ENCODE results near the gene TMEM221. TPM values are rescaled to one million over a fixed set of nuclear protein-coding genes. Genes with fewer than 3 reads are reported as not detected.

The TMEM221 gene
- total RNA-seq, 1 donor from 2014 or later, result 6.0 TPM

- no peaks in the 10 kb centered on the region for H3K36me3 Mint-ChIP-seq
- no peaks in the 10 kb centered on the region for H3K9me3 Mint-ChIP-seq
- no peak overlapping the region for H3K27ac Mint-ChIP-seq
- DNase-seq (ENCODE audit: low spot score in 2 of 2, unreplicated experiment in 2 of 2), result no peak
- no peak overlapping the region for H3K4me3 Mint-ChIP-seq
- no peaks in the 10 kb centered on the region for H3K27me3 Mint-ChIP-seq (ENCODE audit: low read depth)
- H3K4me1 Mint-ChIP-seq, result peaks cover 8% of the 10 kb centered on the region
- TF ChIP-seq, protein P1, sequence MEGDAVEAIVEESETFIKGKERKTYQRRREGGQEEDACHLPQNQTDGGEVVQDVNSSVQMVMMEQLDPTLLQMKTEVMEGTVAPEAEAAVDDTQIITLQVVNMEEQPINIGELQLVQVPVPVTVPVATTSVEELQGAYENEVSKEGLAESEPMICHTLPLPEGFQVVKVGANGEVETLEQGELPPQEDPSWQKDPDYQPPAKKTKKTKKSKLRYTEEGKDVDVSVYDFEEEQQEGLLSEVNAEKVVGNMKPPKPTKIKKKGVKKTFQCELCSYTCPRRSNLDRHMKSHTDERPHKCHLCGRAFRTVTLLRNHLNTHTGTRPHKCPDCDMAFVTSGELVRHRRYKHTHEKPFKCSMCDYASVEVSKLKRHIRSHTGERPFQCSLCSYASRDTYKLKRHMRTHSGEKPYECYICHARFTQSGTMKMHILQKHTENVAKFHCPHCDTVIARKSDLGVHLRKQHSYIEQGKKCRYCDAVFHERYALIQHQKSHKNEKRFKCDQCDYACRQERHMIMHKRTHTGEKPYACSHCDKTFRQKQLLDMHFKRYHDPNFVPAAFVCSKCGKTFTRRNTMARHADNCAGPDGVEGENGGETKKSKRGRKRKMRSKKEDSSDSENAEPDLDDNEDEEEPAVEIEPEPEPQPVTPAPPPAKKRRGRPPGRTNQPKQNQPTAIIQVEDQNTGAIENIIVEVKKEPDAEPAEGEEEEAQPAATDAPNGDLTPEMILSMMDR (IDR thresholded peaks at IDR 0.05; ENCODE audit: unreplicated experiment), result no peak
These were observed 38.2 kb upstream of the TMEM221 start for GRCh38 chr19:17486545-17487240.

DNA sequence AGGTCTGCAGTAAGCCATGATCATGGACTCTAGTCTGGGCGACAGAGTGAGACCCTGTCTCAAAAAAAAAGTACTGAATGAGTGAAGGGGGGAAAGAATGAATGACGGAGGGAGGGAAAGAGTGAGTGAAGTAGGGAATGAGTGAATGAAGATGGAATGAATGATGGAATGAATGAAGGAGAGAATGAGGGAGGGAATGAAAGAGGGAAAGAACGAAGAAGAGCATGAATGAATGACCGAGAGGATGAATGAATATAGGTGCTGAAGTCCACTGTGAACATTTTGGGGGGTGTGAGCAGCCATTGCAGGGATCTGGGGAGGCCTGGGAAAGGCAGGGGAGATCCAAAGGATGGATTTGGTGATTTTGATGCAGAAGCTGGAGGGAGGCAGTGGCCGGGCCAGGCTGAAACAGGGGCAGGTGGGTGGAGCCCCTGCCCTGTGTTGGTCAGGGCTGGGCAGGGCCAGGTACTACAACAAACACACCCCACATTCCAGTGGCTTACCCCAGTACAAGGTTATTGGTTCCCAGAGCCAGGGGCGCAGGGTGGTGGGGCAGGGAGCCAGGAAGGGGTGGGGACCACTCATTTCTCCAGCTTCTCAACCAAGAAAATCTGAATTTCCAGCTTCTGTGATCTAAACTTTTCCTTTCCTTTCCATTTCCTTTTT is 36.2 kb upstream of the TMEM221 start:
- Mint-ChIP-seq H3K27me3 (ENCODE audit: low read depth) (no peaks in the 10 kb centered on the region), H3K4me3 (no peak overlapping the region), H3K4me1 (peaks cover 8% of the 10 kb centered on the region), H3K27ac (no peak overlapping the region), H3K36me3 (no peaks in the 10 kb centered on the region), H3K9me3 (no peaks in the 10 kb centered on the region)
- TF ChIP-seq, protein P1 (IDR thresholded peaks at IDR 0.05; ENCODE audit: unreplicated experiment), result no peak
- DNase-seq (ENCODE audit: low spot score in 2 of 2, unreplicated experiment in 2 of 2), result no peak

DNA sequence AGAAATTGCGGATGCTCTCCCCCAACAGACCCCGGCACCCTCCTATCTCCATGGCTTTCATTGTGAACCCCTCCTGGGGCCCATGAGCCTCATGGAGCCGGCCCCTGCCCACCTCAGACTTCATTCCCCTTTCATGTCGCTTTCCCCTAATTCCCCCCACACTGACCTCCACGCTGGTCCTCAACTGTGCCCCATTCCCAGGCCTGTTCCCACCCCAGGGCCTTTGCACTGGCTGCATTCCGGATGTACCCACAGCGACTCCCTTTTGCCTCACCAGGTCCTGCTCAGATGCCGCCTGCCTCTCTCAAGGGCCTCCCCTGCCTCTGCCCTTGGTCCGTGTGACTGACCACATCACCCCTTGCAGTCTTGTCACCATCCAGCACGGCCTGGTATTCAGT is 35.1 kb upstream of the TMEM221 start:
- Mint-ChIP-seq H3K27me3 (ENCODE audit: low read depth) (no peaks in the 10 kb centered on the region), H3K4me1 (peaks cover 5% of the 10 kb centered on the region), H3K36me3 (no peaks in the 10 kb centered on the region), H3K4me3 (no peak overlapping the region), H3K9me3 (no peaks in the 10 kb centered on the region), H3K27ac (no peak overlapping the region)
- TF ChIP-seq, protein P1 (IDR thresholded peaks at IDR 0.05; ENCODE audit: unreplicated experiment), result no peak
- DNase-seq (ENCODE audit: low spot score in 2 of 2, unreplicated experiment in 2 of 2), result no peak

DNA sequence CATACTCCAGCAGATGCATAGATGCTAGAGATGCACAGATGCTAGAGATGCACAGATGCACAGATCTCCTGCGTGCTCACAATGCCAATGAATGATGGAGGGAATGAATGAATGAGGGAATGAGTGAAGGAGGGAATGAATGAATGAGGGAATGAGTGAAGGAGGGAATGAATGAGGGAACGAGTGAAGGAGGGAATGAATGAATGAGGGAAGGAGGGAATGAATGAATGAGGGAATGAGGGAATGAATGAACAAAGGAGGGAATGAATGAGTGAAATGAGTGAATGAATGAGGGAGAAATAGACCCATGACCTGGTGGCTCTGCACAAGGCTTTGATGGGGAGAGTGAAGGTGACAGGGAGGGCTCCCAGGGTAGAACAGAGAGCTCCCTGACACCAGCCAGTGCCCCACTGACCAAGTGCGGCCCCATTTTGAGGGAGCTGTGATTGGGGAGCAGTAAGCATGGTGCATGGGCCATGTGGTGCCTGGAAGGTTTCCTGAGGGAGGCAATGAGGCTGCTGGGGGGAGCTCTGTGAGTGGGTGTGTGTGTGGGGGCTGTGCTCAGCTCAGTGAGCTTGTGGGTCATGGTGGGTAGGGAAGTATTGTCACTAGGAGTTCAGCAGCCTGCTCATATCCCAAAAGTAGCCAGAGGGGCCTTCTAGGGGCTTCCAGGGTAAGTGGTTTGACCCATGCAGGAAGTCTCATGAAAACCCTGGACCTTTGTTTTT is 34.6 kb upstream of the TMEM221 start:
- TF ChIP-seq, protein P1 (IDR thresholded peaks at IDR 0.05; ENCODE audit: unreplicated experiment), result no peak
- no peak overlapping the region for H3K4me3 Mint-ChIP-seq
- H3K27ac Mint-ChIP-seq, result no peak overlapping the region
- H3K9me3 Mint-ChIP-seq, result no peaks in the 10 kb centered on the region
- H3K4me1 Mint-ChIP-seq, result no peaks in the 10 kb centered on the region
- no peaks in the 10 kb centered on the region for H3K36me3 Mint-ChIP-seq
- DNase-seq (ENCODE audit: low spot score in 2 of 2, unreplicated experiment in 2 of 2), result no peak
- no peaks in the 10 kb centered on the region for H3K27me3 Mint-ChIP-seq (ENCODE audit: low read depth)

GRCh38 chr19:17481986-17482385 is 33.5 kb upstream of the TMEM221 start:
- H3K36me3 Mint-ChIP-seq, result no peaks in the 10 kb centered on the region
- no peaks in the 10 kb centered on the region for H3K9me3 Mint-ChIP-seq
- TF ChIP-seq, protein P1 (IDR thresholded peaks at IDR 0.05; ENCODE audit: unreplicated experiment), result no peak
- no peaks in the 10 kb centered on the region for H3K27me3 Mint-ChIP-seq (ENCODE audit: low read depth)
- no peak overlapping the region for H3K4me3 Mint-ChIP-seq
- no peak for DNase-seq (ENCODE audit: low spot score in 2 of 2, unreplicated experiment in 2 of 2)
- H3K27ac Mint-ChIP-seq, result no peak overlapping the region
- H3K4me1 Mint-ChIP-seq, result no peaks in the 10 kb centered on the region

Data from mesothelial cell of epicardium (in vitro differentiated cells).